Umbilical cord (tissue), 2 donors: ENCODE measurements around the gene TRIM44. TPM values are rescaled to one million over a fixed set of nuclear protein-coding genes. Genes with fewer than 3 reads are reported as not detected.

Source experiments
- DNase-seq: peaks from one replicate; pipeline ENCODE4 v3.0.0-alpha.2; 2015; ENCODE audit warnings: low spot score
- total RNA-seq: library from RNA; depleted of rRNA; stranded (reverse); fragments of >200 nt; gene quantifications from one replicate; pipeline ENCODE4 v1.2.3, GENCODE V29; 2014; ENCODE audit warnings: low replicate concordance; ENCODE audit not compliant: insufficient read depth

The TRIM44 gene, protein sequence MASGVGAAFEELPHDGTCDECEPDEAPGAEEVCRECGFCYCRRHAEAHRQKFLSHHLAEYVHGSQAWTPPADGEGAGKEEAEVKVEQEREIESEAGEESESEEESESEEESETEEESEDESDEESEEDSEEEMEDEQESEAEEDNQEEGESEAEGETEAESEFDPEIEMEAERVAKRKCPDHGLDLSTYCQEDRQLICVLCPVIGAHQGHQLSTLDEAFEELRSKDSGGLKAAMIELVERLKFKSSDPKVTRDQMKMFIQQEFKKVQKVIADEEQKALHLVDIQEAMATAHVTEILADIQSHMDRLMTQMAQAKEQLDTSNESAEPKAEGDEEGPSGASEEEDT
- 13.7 TPM for total RNA-seq

DNA sequence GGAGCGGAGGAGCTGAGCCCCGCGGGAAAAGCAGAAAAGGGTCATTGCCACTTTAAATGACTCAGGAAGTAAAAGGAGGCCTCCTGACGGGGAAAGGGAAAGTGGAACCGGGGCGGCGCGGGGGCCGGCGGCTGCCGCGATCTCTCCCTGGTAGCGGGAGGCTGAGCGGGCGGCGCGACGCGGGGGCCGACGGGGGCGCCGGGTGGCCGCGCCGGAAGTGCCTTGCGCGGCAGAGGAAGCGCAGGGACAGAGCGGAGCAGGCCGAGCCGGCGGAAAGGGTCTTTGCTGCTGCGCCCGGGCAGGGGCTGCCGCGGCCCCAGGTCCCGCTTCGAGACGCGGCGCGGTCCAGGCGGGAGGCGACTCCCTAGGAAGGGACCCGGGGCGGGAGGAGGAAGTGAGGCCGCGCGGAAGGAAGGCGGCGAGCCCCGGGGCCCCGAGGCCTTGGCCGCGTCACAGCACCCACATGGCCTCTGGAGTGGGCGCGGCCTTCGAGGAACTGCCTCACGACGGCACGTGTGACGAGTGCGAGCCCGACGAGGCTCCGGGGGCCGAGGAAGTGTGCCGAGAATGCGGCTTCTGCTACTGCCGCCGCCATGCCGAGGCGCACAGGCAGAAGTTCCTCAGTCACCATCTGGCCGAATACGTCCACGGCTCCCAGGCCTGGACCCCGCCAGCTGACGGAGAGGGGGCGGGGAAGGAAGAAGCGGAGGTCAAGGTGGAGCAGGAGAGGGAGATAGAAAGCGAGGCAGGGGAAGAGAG lies at the start of gene TRIM44:
TRIM44 (plus strand) TSS at position 127 of the 759 bp plus-strand sequence; CDS start at position 464, 337 bp downstream.
- peak; percentile 94 for DNase-seq

DNA sequence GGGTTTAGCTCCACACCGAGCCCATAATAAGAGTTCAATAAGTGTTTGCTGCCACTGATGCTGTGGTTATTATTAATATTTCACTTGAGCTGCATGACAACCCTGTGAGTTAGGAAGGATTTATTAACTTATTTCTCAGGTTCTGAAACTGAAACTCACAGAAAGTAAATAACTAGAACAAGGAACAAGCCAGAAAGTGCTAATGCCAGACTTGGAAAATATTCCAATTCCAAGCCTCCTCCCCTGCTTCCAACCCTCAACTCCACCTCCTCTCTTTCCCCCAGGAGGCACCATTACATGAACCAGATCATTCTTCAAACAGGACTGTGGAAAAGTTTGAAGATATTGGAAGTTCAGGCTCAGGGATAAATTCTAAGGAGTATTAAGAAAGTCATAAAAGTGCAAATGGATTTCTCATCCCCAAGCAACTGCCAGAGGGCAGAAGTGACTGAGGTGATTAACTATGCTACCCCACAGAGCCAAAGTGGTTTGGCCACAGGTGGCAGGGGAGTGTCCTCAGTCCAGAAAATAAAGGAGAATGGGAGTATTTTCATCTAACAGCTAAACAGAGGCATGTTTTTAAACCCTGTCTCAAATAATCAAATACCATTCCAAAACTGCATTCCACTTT lies 47.5 kb upstream of the TRIM44 start:
- no peak for DNase-seq

- DNase-seq = peak; percentile 54
Measured at GRCh38 chr11:35615921-35616900, 46.4 kb upstream of the TRIM44 start.

DNA sequence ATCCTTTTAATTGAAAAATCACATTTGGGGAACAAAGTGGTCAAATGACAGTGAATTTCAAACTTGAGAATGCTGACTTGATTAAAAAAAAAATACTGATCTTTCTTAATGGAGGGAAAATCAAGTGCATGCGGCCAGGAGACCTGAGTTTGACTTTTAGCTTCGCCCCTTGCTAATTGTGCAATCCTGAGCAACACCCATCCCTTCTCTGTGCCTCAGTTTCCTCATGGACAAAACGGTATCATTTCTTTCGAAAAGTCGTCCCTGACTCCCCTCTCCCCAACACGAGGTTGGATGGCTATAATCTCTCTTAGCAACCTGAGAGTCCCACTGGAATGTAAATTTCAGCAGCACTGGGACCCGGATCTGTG lies 45.3 kb upstream of the TRIM44 start:
- DNase-seq = no peak

GRCh38 chr11:35617687-35618496 lies 44.7 kb upstream of the TRIM44 start, which contains the start of gene FJX1:
FJX1 (plus strand) TSS chr11:35618460; CDS start chr11:35618637, 177 bp downstream.
- DNase-seq = peak; percentile 86

DNA sequence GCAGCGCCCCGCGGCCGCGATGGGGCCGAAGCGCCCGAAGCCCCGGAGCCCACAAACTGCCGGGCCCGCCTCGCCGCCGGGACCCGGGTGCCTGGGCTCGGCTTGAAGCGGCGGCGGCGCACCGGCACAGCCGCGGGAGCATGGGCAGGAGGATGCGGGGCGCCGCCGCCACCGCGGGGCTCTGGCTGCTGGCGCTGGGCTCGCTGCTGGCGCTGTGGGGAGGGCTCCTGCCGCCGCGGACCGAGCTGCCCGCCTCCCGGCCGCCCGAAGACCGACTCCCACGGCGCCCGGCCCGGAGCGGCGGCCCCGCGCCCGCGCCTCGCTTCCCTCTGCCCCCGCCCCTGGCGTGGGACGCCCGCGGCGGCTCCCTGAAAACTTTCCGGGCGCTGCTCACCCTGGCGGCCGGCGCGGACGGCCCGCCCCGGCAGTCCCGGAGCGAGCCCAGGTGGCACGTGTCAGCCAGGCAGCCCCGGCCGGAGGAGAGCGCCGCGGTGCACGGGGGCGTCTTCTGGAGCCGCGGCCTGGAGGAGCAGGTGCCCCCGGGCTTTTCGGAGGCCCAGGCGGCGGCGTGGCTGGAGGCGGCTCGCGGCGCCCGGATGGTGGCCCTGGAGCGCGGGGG lies 44.0 kb upstream of the TRIM44 start:
- DNase-seq = no peak

GRCh38 chr11:35619116-35619854 lies 43.3 kb upstream of the TRIM44 start:
- DNase-seq = peak; percentile 48

DNA sequence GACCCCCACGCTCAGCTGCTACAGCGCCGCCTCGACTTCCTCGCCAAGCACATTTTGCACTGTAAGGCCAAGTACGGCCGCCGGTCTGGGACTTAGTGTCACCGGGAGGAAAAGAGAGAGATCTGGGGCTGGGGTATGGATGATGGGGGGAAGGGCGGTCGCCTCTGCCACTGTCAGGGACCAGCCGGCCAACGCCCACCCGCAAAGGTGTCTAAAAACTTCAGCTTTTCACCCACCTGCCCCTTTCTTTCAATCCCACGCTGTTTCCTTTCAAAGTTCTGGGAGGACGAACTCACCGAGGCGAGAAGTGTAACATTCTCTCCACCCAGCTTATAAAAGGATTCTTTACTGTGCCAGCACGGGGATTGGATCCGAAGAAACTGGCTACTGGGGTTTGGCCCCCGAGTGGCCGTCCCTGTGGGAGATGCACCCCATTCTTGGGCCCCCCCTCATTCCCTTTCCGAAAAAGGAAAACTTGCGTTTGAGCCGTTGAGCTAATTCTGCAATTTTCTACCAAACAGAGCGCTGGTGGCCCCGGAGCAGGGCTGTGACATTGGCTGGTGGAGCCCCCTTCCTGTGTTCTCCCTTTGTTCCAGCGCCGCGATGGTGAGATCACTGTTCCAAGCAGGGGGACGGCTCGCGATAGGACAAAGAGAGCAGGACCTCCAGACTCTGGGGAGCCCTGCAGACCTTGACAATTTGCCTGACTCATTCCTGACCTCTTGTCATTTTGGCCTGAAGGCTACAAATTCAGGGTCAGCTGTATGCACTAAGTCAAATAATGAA lies 42.5 kb upstream of the TRIM44 start:
- no peak for DNase-seq

- DNase-seq = no peak
Measured at GRCh38 chr11:35620795-35621194, 41.8 kb upstream of the TRIM44 start.

- DNase-seq = no peak
Measured at GRCh38 chr11:35621620-35622019, 41.0 kb upstream of the TRIM44 start.

- DNase-seq = peak; percentile 79
Measured at GRCh38 chr11:35622070-35622469, 40.5 kb upstream of the TRIM44 start.

GRCh38 chr11:35623621-35624168 lies 38.9 kb upstream of the TRIM44 start:
- DNase-seq = peak; percentile 58

- no peak for DNase-seq
Measured at GRCh38 chr11:35624316-35624715, 38.3 kb upstream of the TRIM44 start.

DNA sequence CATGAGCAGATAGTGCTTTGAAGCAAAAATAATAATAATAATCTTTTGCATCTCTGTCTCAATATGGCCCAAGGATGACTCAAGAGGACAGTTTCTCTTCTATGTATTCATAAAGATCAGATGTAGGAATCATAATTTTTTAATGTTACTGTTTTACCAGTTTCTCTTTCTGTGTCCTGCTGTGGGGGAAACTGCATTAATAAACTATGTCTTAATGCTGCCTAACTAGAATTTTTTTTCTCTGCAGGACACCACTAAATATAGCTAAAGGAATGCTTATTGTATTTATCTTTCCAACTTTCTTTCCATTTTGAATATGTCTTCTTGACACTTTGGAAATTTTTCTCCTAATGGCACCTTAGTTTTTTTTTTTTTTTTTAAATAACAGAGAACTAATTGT lies 37.8 kb upstream of the TRIM44 start:
- DNase-seq = no peak

GRCh38 chr11:35626501-35626900 lies 36.1 kb upstream of the TRIM44 start:
- peak; percentile 68 for DNase-seq

DNA sequence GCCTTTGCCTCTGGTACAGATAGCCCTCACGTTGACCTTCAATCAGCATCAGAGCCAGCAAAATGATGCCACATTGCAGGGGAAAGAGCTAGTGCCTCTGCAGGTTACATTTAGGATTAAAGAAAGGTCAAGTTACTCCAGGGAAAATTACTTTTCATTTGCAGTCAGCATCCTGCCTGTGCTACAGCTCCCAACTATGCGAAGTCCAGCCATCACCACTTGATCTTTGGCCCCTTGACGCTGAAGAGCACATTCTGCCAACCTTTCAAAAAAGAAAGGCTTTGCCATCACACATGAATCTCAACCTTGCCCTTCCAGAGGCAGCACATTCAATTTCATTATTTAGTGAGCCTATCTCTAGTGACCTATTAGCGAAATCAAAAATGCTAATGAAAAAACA lies 33.1 kb upstream of the TRIM44 start:
- no peak for DNase-seq

- DNase-seq = peak; percentile 89
Measured at GRCh38 chr11:35629914-35630313, 32.7 kb upstream of the TRIM44 start.

- DNase-seq = no peak
Measured at GRCh38 chr11:35631891-35632290, 30.7 kb upstream of the TRIM44 start.
